Renal cortical epithelial cell (primary cell): ENCODE data around the gene LRRC63. TPM values are rescaled to one million over a fixed set of nuclear protein-coding genes. Genes with fewer than 3 reads are reported as not detected.
A peak's percentile ranks its signal among the peaks of the same experiment; 100 is the strongest.
"Not testable (repeated sequence)": the region's sequence is repeated elsewhere in the genome, so short reads cannot be mapped to it uniquely, and the experiment has no call there.

Experiments used
- DNase-seq: peaks from one replicate; pipeline ENCODE4 v3.0.0-alpha.2; 2011; ENCODE audit warnings: low read depth
- total RNA-seq: library from RNA; depleted of rRNA; stranded (reverse); fragments of >200 nt; gene quantifications from 2 replicates; pipeline ENCODE4 v1.2.3, GENCODE V29; 2014

Gene LRRC63
- total RNA-seq, 1 donor from 2014 or later, result 0.20 TPM

DNA sequence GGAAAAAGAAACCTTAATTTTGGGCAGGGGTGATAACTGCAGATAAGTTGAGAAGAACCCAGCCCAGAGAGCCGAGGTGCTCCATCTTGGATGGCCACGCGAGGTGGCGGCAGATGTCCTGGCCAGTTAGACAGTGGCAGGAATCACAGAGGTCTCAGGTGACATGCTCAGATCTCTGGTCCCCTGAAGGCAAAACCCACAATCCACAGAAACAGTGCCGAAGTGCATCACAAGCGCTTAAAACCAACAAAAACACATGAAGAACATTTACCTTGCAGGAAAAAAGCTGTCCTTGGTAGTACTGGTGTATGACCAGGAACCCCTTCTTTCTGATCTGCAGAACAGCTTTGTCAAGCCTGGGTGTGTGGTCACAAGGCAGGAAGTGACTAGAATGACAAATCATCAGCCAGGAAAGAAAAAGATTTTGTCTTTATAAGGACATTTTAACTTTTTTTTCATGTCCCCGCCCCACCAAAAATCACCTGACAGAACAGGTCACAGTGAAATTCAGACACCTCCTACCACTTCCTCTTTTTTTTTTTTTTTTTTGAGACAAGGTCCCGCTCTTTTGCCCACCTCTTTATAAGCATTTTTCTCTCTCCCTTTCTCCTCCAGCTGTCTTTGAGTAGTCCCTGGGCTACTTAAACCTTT is 29.8 kb upstream of the LRRC63 start, which contains the start of gene LCP1:
Gene LCP1 (minus strand): TSS at position 338 of the 651 bp plus-strand sequence. CDS start 22,515 bp downstream, outside the sequence.
- peak; percentile 9 for DNase-seq

DNA sequence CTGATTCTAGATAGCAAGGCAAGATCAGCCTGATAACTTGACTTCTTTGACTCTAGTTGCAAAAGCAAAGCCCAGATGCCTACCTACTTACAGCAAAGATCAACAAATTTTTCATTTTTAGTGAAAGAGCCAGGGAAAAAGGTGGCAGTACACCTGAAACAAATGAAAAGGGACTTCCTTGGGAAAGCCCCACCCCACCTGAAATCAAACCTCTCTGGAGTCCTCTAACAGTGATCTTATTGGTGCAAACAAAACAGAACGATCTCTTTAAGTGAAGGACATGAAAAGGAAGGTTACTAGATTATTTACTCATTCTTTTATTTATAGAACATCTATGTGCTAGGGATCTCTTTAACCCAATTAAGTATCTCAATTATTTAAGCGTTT is 29.2 kb upstream of the LRRC63 start:
- DNase-seq, result no peak

GRCh38 chr13:46183018-46183946 is 28.4 kb upstream of the LRRC63 start:
- DNase-seq, result no peak

GRCh38 chr13:46184277-46184699 is 27.4 kb upstream of the LRRC63 start:
- DNase-seq, result no peak

DNA sequence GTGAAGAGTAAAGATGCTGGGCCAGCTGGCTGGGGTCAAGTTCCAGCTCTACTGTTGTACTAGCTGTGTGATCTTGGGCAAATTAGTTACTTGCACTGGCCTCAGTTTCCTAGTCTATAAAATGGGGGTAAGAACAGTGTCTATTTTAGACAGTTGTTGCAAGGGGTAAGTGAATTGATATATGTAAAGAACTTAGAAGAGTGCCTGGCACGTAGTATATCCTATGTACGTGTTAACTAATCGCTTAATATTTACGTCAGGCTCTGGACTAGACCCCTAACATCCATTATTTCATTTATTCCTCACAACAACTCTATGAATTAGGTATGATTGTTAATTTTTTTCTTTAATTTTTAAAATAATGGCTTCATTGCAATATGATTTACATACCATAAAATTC is 26.1 kb upstream of the LRRC63 start:
- DNase-seq, result no peak

- no peak for DNase-seq
These were observed 19.3 kb upstream of the LRRC63 start for GRCh38 chr13:46192412-46192811.

DNA sequence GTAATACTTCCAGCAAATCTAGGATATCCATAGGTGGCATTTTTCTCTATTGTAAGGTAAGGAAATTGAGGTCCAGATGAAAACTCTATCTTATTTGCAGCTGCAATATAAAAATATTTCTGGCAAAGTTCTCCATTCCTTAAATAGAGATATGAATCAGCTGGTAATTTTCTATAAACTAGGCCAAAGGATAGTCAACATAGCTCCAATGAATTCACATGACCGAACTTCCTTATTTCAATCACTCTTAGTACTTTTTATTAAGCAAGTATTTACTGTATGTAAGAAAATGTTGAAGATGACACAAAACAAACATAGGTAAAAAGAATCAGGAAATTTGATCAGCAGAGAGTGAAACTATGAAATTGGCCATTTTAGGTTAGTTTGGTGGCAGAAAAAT is 16.7 kb upstream of the LRRC63 start:
- no peak for DNase-seq

- DNase-seq, result peak; percentile 76
These were observed 14.3 kb upstream of the LRRC63 start for GRCh38 chr13:46197299-46198048.

DNA sequence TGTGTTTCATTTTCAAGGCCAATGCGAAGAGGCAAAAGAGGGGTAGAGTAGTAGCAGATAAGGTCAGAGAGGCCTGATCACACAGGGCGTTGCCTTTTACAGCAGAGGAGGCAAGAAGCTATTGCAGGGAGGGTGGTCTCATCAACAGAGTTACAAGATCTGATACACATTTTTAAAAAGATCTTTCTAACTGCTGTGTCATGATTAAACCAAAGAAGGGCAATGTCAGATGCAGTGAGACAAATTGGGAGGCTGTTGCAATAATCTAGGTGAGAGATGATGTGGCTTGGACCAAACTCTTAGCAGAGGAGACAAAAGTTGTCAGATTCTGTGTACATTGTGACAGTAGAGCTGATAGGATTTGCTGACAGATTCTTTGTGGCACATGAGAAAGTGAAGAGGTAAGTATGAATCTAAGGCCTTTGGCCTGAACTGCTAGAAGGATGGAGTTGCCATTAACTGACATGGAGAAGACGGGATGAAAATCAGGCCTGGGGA is 13.0 kb upstream of the LRRC63 start:
- no peak for DNase-seq

GRCh38 chr13:46202188-46202795 is 9.4 kb upstream of the LRRC63 start:
- no peak for DNase-seq

DNA sequence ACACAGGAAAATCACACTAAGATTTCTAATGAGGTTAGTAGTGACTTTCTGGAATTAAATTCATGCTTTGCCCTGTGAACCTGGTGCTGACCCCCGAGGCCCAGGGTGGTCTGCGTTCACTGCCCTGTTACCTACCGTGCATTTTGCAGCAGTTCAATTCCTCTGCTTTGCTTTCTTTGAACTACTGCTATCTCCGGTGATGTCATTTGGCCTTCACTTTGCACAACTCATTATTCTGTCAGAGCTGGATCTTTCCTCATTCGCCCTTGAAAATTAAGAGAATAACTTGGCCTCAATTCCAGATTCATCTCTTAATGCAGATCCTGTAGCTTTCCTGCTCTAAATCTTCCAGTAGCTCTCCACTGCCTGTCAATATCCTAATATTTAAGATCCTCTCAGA is 8.8 kb upstream of the LRRC63 start:
- DNase-seq, result no peak

DNA sequence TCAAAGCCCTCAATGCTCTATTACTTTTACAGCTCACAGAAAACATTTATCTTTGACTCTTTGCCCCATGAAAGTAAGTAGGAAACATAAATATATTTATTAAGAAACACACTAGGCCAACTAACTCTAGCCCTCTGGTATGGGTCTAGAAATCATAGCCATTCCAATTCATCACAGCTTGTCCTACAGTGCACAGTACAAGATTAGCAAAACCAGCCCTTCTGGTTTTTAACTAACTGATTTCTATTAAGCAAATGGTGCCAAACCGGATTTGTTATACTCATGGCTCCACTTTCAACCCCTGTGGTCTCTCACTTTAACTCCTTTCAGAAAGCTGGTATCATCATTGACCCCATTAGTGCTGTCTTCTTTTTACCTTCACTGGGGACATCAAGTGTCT is 5.6 kb upstream of the LRRC63 start:
- DNase-seq, result no peak

DNA sequence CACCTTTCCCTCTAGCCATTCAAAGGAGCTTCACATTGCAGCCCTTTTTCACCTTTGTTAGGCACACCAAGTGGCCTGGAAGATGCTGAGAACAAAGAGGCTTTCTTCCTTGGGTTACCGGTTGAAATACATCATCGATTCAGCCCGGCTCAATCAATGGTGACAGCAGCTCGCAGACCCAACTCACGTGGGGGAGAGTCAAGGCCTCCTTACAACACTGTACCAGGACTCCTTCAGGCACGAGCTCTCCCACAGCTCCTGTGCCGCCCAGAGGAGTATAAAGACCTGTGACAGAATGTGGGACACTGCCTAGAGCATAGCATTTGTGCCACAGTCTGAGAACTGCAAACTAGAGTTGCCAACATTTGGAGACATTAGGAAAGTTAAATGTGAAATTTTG is 3.9 kb upstream of the LRRC63 start:
- DNase-seq, result no peak

DNA sequence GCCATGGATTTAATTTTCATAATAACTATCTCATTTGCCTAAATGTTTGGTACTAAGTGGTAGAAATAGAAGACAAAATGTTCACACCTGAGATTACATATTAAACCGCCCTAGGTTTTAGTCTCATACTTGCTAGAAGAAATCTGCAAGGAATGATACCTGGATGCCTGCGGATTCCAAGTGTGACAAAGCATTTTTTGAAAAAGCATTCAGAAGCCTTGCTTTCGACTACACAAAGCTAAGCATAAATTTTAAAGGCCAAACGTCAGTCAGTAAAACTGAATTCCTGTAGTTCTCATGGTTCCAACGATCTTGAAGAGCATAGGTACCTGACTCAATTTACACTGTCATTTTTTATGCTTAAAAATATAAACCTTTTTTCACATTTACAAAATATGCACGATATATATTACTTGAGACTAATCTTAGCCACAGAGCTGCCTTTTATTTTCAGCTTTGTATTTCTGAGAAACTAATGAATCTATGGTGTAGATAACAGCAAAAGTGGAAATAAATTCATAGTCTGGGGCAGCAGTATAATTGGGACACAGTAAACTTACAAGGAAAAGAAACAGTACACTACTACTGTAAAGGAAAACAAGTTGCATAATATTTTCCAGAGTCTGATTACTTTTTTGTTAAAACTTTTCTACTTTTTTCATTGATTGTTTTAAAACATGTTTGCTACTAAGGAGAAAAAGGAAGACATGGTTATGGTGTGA is 1.2 kb upstream of the LRRC63 start:
- DNase-seq, result no peak

DNA sequence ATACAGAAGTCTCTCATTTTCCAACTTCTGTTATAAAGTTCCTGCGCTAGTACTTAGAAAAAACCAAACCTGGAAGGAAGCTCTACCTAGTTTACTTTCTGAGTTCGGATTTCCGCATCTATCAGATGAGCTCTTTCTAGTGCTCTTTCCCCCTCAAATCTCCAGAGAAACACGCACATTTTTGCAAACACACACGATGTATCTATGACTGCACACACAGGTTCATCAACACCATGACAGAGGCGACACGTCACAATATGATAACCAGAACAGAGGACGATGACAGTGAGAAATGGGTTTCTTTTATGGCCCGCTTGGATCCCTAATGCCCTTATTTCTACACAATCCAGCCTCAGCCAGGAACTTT is 629 bp upstream of the LRRC63 start:
- no peak for DNase-seq

DNA sequence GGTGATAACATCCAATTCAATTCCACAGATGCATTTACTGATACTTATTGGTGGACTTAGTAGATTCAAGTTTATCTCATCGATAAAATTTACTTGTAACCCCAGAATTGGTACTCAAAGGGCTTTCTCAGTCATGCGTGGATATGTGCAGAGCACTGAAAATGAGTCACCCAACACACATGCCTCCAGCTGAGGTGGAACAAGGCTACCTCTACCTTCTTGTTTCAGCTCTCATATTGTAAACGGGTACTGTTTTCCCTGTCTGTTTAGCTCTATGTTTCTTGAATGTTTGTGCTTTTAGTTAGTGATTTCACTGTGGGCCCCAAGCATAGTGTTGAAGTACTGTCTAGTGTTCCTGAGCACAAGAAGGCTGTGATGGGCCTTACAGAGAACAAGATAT is 1.5 kb downstream of the LRRC63 start:
- peak; percentile 70 for DNase-seq

DNA sequence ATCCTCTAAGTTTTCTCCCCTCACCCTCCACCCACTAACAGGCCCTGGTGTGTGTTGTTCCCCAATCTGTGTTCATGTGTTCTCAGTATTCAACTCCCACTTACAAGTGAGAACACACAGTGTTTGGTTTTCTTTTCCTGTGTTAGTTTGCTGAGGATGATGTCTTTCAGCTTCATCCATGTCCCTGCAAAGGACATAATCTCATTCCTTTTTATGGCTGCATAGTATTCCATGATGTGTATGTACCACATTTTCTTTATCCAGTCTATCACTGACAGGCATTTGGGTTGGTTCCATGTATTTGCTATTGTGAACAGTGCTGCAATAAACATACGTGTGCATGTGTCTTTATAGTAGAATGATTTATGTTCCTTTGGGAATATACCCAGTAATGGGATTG is 3.0 kb downstream of the LRRC63 start:
- DNase-seq, result not testable (repeated sequence)

- not testable (repeated sequence) for DNase-seq
These were observed 8.5 kb downstream of the LRRC63 start for GRCh38 chr13:46220234-46220633.

- DNase-seq, result no peak
These were observed 17.5 kb downstream of the LRRC63 start for GRCh38 chr13:46229251-46229650.

GRCh38 chr13:46232281-46232680 is 20.6 kb downstream of the LRRC63 start:
- DNase-seq, result no peak

DNA sequence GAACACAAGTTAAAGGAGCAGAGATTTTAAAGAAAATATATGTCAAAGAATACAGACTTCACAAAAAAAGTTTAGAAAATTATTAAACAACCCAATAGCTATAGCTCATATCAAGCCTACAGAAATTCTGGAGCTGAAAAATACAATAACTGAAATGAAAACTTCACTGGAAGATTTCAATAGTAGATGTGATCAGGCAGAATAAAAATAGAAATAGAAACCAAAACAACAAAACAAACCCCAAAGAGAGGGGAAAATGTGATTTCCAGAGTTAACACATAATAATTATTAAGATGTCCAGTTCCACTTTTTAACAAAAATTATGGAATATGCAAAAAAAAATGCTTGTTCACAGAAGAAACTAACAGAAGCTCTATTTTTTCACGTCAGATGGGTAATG is 23.6 kb downstream of the LRRC63 start:
- DNase-seq, result no peak
